DND-41 (cell line): ENCODE measurements around the gene YIPF1.

Experiments
- ATAC-seq: fragments of 200-7000 bp; cut with Tn5 transposase; 3 replicates; pipeline ENCODE4 v1.9.1; 2021; ENCODE audit warnings: low read depth; ENCODE audit not compliant: insufficient read depth
- DNase-seq: peaks from one replicate; pipeline ENCODE4 v3.0.0-alpha.2; 2020
- H2AFZ ChIP-seq: 2 replicates; pipeline ENCODE4 v1.6.0; 2012; ENCODE audit warnings: low read depth, low read length
- H3K27ac ChIP-seq: 2 replicates; pipeline ENCODE4 v1.5.1; 2012; ENCODE audit warnings: low read length, inconsistent platforms
- H3K27me3 ChIP-seq: fragments of 200-600 bp; sonication (generic); 2 replicates; pipeline ENCODE4 v1.6.0; 2012; ENCODE audit warnings: low read length, mild to moderate bottlenecking, inconsistent platforms; ENCODE audit not compliant: insufficient read depth, poor library complexity
- H3K36me3 ChIP-seq: 2 replicates; pipeline ENCODE4 v1.5.1; 2012; ENCODE audit warnings: low read length, inconsistent platforms; ENCODE audit not compliant: insufficient read depth
- H3K4me1 ChIP-seq: 2 replicates; pipeline ENCODE4 v1.5.1; 2012; ENCODE audit warnings: mild to moderate bottlenecking, low read length; ENCODE audit not compliant: insufficient read depth
- H3K4me2 ChIP-seq: 2 replicates; pipeline ENCODE4 v1.6.0; 2012; ENCODE audit warnings: mild to moderate bottlenecking, moderate library complexity, low read length, inconsistent platforms; ENCODE audit not compliant: insufficient read depth
- H3K4me3 ChIP-seq, 2 experiments: fragments of 200-600 bp in 1 of 2; shearing (Covaris generic) in 1 of 2; 2 replicates each; pipeline ENCODE4 v1.5.1; 2012 to 2016; ENCODE audit warnings: inconsistent platforms in 2 of 2, low read length in 2 of 2, mild to moderate bottlenecking in 2 of 2, low read depth in 1 of 2, moderate library complexity in 1 of 2
- H3K79me2 ChIP-seq: 2 replicates; pipeline ENCODE4 v1.6.0; 2012; ENCODE audit warnings: low read length, inconsistent platforms; ENCODE audit not compliant: insufficient read depth
- H3K9ac ChIP-seq: 2 replicates; pipeline ENCODE4 v1.6.0; 2012; ENCODE audit warnings: low read depth, mild to moderate bottlenecking, inconsistent platforms, low read length, moderate library complexity
- H3K9me3 ChIP-seq: 2 replicates; pipeline ENCODE4 v1.5.1; 2012; ENCODE audit warnings: low read length, moderate library complexity, mild to moderate bottlenecking, inconsistent platforms; ENCODE audit not compliant: insufficient read depth, severe bottlenecking
- H4K20me1 ChIP-seq: 2 replicates; pipeline ENCODE4 v1.6.0; 2012; ENCODE audit warnings: low read length; ENCODE audit not compliant: insufficient read depth
- EZH2 ChIP-seq: IDR thresholded peaks from 3 replicates; pipeline ENCODE4 v1.6.1; 2012; ENCODE audit warnings: borderline replicate concordance, low read depth, mild to moderate bottlenecking, moderate library complexity, low read length, inconsistent platforms; ENCODE audit not compliant: severe bottlenecking
- TF ChIP-seq, protein P1 (sequence below): IDR thresholded peaks from 2 replicates; pipeline ENCODE4 v1.5.1; 2012; ENCODE audit warnings: borderline replicate concordance, low read length, moderate library complexity, mild to moderate bottlenecking; ENCODE audit not compliant: poor library complexity, severe bottlenecking; ENCODE audit errors: extremely low read depth

Gene YIPF1

DNA sequence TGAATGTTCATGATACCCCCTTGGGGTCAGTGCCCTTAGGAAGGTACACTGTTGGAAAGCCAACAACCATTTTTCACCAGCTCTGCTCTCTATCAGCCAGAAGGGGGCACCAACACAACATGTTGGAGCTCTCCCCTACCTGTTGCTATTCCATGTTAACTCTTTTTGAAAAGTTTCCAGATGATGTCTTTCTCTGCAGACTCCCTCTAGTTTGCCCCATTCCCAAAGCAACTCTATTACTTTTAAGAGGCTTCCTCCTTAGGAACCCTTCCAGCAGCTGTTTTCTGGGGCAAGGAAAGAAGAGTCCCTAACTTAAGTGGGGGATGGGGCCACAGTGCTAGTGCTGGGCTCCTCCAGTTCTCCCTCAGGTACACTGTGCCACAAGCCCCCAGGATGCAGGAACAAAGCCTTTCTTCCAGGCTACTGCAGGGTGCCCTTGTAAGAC lies 28.6 kb downstream of the YIPF1 start:
- no peaks in the 10 kb centered on the region for H3K27me3 ChIP-seq
- no peak for TF ChIP-seq EZH2
- TF ChIP-seq, protein P1, sequence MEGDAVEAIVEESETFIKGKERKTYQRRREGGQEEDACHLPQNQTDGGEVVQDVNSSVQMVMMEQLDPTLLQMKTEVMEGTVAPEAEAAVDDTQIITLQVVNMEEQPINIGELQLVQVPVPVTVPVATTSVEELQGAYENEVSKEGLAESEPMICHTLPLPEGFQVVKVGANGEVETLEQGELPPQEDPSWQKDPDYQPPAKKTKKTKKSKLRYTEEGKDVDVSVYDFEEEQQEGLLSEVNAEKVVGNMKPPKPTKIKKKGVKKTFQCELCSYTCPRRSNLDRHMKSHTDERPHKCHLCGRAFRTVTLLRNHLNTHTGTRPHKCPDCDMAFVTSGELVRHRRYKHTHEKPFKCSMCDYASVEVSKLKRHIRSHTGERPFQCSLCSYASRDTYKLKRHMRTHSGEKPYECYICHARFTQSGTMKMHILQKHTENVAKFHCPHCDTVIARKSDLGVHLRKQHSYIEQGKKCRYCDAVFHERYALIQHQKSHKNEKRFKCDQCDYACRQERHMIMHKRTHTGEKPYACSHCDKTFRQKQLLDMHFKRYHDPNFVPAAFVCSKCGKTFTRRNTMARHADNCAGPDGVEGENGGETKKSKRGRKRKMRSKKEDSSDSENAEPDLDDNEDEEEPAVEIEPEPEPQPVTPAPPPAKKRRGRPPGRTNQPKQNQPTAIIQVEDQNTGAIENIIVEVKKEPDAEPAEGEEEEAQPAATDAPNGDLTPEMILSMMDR = peak; percentile 91
- peaks cover 14% of the 10 kb centered on the region for H3K36me3 ChIP-seq
- H3K4me2 ChIP-seq = no peak overlapping the region
- no peak overlapping the region for H3K9ac ChIP-seq
- no peaks in the 10 kb centered on the region for H3K9me3 ChIP-seq
- H3K4me1 ChIP-seq = no peaks in the 10 kb centered on the region
- DNase-seq (peak; percentile 55), ATAC-seq (peak; percentile 95)
- no peak overlapping the region for H3K4me3 ChIP-seq
- no peak overlapping the region for H3K27ac ChIP-seq
- H2AFZ ChIP-seq = no peak overlapping the region
- H4K20me1 ChIP-seq = no peaks in the 10 kb centered on the region; the same call in 1 of the 2 replicates
- no peaks in the 10 kb centered on the region for H3K79me2 ChIP-seq

DNA sequence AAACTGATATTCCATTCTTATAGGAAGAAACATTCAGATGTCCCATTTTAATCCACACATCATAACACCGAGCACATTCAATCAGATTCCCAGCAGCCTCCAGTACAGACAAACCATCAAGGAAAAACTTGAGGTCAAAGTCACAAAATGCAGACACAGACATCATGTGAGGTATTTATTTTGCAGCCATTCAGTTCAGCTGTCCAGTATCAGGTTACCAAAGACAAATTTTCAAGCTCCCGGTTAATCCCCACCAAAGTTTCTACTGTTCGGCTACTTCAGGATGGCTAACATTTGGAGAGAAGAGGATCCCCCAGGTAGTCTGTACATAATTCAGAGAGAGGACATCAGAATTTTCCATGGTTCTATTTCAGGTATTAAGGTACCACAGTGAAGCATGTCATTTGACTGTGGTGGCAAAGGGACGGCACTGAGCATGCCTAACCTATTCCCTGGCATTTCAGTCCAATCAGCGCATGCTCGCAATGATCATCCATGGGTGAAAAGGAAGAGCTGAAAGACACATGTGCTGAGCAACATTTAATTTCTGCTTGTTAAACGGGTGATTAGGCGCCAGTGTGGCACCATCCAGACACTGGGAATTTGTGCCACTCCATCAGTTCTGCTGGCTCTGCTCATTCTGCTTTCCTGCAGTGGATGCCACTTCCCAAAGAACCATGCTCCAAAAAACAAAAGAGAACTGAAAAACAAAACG lies 37.9 kb downstream of the YIPF1 start:
- TF ChIP-seq, protein P1 = no peak
- TF ChIP-seq EZH2 = no peak
- Histone ChIP-seq H3K4me2 (no peak overlapping the region), H4K20me1 (no peaks in the 10 kb centered on the region), H3K9ac (no peak overlapping the region), H3K9me3 (no peaks in the 10 kb centered on the region), H3K27me3 (no peaks in the 10 kb centered on the region), H3K27ac (no peak overlapping the region), H3K36me3 (peaks cover 28% of the 10 kb centered on the region; the same call in 1 of the 2 replicates), H3K79me2 (no peaks in the 10 kb centered on the region), H3K4me3 (no peak overlapping the region), H3K4me1 (no peaks in the 10 kb centered on the region), H2AFZ (no peak overlapping the region)
- DNase-seq (no peak), ATAC-seq (no peak)

DNA sequence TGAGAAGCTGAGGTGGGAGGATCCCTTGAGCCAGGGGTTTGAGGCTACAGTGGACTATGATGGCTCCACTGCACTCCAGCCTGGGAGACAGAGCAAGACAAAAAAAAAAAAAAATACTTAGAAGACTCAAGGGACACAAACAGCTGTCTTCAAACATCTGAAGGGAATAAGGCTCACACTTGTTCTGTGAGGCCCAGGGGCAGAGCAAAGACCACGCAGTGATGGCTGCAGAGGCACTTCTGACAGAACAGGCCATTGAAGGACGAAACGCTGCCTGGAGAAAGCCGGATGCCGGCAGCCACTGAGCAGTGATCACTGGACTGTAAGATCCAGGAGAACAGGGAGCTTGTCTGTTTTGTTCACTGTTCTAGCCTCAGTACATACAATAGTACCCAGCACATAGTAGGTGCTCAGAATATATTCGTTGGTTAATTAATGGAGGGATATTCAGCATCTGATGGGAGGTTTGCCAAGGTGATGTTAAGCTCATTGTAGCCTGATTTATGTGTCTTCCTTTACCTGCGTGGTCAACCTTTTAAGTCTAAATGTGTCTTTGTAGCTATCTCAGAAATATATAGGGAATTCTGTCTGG lies 39.4 kb downstream of the YIPF1 start:
- TF ChIP-seq, protein P1 = no peak
- no peaks in the 10 kb centered on the region for H3K79me2 ChIP-seq
- no peaks in the 10 kb centered on the region for H3K9me3 ChIP-seq
- no peak overlapping the region for H3K4me2 ChIP-seq
- no peak overlapping the region for H3K4me3 ChIP-seq
- no peak overlapping the region for H3K9ac ChIP-seq
- DNase-seq (no peak), ATAC-seq (no peak)
- H3K27me3 ChIP-seq = no peaks in the 10 kb centered on the region
- no peaks in the 10 kb centered on the region for H3K4me1 ChIP-seq
- H4K20me1 ChIP-seq = no peaks in the 10 kb centered on the region
- H2AFZ ChIP-seq = no peak overlapping the region
- H3K27ac ChIP-seq = no peak overlapping the region
- H3K36me3 ChIP-seq = peaks cover 20% of the 10 kb centered on the region; the same call in 1 of the 2 replicates
